ENCODE data around the gene DMD.

The DMD gene

DNA sequence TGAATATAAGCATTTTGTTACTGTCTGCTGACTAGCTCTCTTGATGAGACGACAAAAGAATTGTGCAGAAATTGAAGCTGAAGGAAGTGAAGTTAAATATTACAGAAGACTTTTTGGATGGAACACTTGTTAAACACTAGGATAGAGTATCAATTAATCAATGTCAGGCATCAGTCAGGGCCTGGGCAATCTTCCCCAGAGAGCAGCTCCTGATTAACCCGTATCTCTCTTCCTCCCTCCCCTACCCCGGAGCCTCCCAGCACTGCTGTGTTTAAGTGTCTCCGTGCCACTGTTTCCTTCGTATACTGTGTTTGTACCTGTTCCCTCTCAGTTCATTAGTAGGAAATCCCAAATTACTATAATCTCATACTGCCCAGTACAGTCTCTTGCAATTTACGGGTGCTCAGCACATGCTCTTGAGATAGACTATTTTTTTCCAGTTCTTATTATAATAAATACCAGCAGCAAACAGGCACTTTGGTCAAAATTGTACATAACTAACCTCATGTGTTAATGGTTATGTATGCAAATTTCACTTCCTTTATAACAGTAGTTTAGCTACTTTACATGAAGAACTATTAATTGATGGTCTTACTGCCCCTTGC is 1373.8 kb downstream of the DMD start:
- DNase-seq = no peak

DNA sequence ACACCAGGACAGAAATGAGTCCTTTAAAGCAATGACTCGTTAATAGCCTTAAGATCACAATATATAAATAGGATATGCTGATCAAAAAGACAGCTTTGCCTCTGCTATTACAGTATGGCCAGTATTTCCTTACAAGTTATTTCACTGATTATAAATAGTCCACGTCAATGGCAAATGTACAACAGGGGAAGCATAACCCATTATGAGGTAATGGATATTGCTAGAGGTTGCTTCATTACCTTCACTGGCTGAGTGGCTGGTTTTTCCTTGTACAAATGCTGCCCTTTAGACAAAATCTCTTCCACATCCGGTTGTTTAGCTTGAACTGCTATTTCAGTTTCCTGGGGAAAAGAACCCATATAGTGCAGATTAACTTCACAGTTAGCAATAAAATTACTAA is 1374.9 kb downstream of the DMD start:
- DNase-seq = no peak

DNA sequence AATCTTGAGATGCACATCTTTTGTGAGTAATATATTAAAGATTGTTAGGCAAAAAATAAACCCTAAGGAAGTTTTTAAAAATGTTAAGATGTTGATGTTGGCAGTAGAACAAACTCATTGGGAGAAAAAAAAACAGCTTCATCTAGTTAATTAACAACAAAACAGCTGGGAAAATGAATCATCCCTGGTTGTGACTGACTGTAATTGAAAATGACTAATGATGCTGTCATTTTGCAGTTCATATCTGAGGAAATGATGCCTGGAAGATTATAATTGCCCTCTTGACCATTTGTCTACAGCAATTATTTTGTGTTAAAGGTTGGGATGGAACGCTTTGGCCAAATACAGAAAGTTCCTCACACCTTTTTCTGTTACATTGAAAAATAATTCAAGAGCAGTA is 1379.1 kb downstream of the DMD start:
- no peak for DNase-seq

DNA sequence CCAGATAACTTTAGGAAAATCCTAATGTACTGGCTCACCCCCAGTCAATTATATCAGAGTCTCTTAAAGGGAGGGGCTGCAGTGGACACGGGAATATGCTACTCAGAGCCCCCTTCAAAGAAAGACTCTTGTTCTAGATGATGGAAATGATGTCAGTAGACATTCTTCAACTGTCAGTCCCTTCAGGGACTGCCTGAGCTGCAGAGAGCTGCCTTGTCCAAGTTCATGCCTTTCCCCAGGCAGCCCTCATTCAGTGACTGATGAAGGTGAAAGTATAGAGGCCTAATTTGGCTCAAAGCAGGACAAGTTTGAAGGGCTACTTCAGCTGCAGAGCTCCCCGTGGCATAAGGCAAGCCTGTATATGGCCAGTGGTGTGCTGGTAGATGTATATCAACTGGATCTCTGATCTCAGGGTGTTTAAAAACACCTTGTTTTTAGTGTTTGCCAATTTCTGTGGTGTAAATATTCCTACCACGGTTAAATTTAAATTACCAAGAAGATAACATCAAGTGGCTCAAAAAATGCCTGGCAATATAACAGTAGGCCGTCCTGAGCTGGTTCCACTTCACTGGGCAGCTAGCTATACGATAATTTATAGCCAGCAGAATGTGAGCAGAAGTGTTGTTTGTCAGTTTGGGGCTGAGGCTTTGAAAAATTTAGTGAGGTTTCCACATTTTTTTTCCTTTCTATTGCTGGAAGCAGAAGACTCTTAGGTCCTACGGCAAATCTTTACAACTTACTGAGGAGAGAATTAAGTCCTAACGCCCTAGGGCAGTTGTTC is 1390.7 kb downstream of the DMD start:
- no peak for DNase-seq

DNA sequence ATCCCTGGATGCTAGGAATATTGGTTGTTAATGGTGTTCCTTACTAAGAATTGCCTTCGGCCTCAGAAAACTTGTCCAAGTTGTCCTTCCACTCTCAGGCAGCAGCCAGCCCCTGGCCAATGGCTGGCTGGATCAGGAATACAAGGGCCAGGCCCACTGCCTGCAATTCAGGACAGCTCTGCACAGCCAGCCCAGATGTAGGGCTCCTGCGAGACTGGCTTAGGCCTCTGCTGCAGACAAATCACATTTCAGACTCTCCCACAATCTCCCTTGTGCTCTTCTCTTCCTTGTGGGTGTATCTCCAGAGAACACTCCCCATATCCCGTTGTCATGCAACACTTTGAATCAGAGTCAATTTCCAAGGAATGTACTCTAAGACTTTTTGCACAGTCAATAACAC is 1391.9 kb downstream of the DMD start:
- no peak for DNase-seq

DNA sequence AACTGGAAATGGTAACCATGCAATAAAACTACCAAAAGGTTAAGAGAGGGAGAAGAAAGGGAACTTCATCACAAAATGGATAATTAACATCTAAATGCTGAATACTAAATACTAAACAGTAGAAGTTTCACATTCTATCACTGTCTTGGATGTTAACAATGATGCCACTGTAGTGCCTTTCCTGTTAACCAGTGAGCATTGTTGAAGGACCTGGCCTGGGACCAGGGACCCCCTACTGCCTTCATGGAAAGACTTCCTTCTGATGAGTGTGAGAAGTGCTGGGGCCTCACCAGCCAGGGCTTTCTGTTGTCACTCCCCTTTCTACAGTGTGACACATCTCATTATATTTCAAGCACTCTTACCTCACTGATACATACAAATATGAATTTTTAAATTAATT is 1400.2 kb downstream of the DMD start:
- DNase-seq = no peak

DNA sequence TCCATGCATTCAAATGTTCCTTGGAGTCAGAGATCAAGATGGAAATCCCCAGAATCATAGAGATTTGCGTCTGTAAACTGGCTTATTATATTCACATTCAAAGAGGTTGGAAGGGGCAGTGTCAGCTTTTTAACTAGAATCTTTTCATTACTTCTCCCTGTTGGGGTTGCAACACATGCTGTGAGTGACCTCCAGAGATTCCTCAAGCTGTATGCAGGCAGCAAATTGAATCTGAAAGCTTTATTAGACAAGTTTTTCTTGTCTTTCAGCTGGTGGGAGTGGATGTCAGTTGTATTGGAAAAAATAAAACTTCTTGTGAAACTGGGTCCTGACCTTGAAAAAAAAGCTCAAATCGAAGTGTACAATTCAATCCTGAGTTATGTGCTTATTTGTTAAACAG is 1403.0 kb downstream of the DMD start:
- no peak for DNase-seq

DNA sequence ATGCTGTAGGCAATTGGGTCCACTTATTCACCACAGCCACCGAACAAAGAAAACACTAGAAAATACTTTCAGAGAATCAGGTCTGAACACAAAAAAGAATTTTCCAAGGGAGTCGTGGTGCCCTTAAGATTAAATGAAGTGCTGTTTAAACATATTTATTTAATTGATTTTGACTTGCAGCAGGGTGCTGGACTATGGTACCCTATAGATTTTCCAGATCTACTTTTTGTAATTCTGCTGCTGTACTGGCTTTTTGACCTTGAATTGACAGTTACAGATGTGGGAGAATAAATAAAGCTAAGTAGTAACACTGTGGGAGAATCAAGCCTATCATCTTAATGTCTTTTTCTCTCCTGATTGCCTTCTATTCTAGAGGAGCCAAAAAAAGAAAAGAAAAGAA is 1404.2 kb downstream of the DMD start:
- DNase-seq = no peak

DNA sequence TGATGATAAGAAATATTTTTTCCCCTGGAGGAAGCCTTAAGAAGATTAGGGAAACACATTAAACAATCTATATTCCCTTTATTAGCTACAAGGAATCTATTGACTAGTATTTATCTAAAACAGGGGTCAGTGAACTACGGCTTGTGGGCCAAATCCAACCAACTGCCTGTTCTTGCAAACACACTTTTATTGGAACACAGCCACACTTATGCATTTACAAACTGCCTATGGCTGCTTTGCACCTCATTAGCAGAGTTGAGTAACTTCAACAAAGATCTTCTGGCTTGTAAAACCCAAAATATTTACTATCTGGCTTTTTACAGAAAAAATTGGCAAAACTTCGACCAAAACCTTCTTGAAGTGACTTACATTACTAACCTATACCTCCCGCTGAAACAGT is 1405.6 kb downstream of the DMD start:
- DNase-seq = no peak

DNA sequence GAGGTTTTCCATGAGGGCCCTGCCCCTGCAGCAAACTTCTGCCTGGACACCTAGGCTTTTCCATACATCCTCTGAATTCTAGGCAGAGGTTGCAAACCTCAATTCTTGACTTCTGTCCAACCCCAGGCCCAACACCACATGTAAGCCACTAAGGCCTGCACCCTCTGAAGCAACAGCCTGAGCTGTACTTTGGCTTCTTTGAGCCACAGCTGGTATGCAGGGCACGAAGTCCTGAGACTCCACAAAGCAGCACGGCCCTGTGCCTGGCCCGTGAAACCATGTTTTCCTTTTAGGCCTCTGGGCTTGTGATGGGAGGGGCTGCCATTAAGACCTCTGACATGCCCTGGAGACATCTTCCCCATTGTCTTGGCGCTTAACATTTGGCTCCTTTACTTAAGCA is 1411.1 kb downstream of the DMD start:
- no peak for DNase-seq

DNA sequence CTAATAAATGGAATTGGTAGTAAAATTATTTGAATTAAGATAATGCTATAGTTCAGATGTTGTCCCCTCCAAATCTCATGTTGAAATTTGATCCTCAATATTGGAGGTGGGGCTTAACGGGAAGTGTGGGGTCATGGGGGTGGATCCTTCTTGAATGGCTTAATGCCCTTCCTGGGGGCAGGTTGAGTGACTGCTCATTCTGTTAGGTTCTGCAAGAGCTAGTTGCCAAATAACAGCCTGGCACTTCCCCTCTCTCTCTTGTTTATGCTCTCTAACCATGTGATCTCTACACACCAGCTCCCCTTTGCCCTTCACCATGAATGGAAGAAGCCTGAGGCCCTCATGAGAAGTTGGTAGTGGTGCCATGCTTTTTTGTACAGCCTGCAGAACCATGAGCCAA is 1414.7 kb downstream of the DMD start:
- DNase-seq = no peak

DNA sequence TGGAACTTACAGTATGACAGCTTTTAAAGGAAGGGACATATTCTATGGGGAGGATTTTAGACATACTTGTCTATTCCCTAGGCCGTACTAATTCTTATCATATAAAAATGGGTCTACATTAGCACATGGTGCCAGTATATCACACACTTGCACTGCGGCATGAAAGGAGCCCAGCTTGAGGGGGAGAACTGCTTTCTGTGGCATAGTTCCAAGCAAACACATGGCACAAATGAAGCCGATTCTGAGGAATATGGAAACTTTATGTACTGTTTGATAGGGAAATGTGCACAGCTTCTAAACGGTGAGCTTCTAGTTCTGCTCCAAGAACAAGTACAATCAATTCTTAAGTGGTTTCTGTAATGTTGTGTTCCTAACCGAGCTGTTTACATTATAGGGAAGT is 1463.9 kb downstream of the DMD start:
- DNase-seq = no peak

DNA sequence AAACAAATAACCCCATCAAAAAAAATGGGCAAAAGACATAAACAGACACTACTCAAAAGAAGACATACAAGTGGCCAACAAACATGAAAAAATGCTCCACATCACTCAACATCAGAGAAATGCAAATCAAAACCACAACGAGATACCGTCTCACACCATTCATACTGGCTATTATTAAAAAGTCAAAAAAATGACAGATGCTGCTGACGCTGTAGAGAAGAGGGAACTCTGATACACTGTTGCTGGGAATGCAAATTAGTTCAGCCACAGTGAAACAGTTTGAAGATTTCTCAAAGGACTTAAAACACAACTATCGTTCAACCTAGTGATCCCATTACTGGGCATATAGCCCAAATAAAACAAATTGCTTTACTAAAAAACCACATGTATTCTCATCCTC is 1468.3 kb downstream of the DMD start:
- DNase-seq = no peak

DNA sequence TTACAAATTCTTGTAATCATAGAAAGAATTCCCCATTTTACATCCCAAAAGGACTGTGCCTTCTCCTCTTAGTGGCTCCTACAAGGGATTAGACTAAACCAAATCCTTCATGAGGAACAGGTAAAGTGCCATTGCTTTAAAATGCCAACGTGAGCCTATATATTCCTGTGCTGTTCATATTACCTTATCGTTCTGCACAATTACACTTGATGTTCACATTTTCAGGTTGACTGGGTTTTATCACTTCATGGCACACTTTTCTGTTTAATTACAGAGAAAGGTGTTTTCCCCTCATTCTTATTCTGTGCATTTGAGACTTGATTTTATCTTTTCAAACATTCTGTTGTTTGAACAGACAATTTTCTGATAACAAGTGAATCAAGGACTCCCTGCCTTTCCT is 1493.9 kb downstream of the DMD start:
- DNase-seq = no peak

DNA sequence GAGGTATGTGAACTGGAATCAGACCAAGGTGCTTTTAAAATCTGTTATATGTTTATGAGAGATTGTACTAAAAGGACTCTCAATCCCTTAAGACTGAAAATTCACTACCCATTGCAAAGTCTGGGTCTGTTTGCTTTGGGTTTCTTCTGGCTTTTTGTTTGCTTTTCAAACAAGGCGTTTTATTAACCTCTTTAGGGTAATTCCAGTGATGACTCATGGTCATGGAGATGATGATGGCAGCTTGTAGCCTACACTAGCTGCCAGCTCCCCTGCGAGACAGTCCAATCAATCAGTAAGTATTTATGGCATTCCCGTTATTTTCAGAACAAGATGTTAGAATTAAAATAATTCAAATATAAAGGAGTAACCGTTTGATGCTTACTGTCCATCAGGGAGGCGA is 1495.7 kb downstream of the DMD start:
- DNase-seq = no peak

DNA sequence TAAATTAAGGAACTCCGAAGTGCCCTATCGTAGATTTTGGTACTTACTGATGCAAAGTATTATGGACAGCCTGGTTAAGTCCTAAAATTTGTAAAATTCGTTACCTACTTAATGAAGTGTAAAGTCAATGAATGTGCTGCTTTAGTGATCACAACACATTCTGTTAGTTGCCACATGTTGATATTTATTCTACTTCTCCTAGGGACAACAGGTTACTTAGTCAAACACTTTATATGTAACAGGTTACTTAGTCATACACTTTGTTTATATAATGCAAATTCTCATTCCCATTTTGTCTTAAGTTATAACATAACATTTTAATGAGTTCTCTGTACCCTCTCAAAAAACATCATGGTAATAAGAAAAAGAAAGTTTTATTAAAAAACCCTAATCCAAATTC is 1496.6 kb downstream of the DMD start:
- no peak for DNase-seq

DNA sequence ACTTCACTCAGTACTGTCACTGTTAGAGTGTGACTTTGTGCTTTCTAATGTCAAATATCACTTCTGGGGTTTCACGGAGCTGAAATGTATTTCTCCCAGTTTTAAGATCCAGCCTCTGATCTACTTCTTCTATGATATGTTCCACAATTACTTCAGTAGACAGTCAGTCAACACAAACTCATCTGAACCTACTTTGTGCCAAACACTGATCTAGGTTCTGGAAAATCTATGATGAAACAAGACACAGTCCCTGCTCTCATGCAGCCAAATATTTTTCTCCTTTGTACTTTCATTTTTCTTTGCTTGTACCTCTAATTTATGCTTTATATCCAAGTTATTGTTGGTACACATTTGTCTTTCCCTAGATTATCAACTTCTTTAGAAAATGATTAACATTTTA is 1498.2 kb downstream of the DMD start:
- DNase-seq = no peak

DNA sequence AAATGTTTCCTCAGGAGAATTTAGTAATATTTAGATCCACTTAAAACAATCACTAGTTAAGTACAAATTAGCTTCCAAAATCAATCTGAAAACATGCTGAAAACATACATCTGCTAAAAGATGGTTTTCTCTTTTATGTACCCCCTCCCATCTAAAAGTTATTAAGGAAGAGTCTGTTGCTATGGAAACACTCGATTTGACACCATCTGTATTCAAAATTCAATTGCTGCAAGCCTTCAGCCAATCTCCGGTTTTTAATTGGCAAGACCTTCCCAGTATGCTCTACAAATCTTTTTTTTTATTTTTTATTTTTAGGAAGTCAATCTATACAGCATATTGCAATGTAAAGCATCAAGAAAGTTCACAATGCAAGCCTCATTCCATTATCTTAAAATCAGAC is 1500.2 kb downstream of the DMD start:
- DNase-seq = no peak

DNA sequence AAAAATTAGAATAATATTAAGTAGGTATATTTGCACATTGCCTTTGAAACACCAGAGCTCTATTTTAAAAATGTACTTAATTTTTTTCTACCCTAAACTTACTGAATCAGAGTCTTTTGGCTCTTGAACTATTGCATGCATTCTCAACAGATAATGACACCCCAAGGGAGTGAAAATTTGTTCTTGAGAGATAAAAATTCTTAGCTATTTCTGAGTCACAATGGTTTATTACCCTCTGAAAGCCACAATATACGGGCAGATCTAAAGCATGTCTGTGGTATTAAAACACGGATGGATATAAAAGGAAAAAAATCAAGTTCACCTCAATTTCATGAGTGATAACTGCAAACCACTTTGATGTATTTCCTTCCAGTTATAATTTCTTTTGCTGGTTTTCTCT is 1503.2 kb downstream of the DMD start:
- no peak for DNase-seq

DNA sequence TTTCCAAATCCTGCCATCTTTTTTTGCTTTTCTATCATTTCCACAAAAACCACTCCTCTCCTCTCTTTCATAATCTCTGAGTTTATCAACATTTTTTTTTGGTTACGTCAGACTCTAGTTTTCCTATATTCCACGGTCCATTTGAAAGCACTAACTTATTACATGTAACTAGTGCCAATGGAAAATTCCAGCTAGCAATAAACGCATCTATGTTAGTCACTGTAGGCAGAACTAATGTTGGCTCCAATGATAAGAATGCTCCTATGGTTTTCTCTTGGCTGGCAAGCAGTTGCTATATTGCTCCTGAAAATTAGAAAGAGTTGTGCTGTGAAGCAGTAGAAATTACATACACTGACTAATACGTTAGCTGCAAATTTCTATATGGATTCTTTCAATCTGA is 1504.9 kb downstream of the DMD start:
- no peak for DNase-seq

DNA sequence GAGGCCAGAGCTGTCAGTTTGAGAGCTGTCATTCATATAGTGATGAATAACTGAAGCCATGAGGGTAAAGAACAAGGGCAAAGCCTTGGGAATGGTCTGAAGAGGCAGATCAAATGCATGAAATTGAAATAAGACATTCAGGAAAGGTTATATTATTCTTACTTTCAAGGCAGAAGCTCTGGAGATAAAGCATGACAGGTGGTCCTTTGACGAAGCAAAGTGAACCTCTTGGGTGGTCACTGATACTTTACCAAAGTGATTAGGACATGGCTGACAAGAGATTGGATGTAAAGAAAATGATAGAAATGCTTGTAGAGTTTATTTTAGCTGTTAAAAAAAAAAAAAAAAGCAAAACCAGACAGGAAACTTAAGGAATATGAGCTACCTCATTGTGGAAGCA is 1505.5 kb downstream of the DMD start:
- no peak for DNase-seq

DNA sequence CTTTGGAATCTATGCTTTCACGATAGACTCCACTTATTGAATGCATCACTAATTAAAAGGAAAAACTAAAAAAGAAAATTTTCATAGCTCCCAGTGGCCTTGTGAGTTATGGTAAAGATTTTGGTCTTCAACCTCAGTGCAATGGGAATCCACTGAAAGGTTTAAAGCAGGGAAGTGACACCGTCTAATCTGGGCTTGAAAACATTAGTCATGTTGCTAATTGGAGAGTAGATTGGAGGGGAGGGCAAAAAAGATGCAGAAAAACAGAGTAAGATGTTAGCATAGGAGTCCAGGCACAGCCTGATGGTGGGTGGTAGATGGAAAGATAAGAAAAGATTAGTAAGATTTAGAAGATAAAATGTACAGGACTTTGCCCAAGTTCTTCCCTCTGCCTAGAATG is 1506.4 kb downstream of the DMD start:
- no peak for DNase-seq

DNA sequence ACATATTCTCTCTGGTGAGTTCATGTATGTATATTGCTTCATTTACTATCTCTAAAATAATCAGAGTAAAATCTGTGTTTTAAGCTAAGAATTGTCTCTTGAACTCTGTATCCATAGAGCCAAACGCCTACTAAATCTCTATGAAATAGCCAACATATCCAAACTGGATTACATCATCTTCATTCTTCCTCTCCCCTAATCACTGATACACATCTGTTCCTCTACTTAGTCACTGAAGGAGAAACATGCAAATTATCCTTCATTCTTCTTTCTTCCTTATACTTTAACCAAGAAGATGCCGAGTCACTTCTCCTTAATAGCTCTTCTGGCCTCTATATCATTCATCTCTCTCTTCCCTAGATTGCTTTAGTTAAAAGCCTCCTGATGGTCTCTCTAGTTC is 1509.1 kb downstream of the DMD start:
- DNase-seq = no peak

DNA sequence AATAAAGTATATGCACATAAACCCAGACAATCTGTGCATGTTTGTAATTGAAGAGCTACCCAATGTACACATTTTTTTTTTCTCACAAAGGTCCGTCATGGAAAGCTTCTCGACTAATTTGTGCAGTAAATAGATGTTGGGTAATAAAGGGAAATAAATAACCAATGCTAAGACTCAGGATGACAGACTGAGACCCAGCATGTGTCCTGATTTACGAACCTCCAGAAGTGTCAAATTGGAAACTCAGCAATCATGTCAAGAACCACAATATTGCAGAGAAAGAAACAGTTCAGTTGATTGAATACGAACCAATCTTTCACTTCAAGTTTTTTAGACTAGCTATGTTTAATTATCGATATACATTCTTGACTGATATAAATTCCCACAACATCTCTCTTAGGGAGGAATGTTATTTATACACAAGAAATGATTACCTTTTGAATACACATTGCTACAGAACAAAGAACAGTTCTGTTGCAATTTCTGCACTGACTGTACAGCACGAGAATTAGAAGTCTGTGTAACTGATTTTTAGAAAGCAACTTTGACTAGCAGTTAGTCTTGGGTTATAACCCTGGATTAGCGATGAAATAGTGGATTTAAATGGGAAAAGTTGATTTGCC is 1513.9 kb downstream of the DMD start:
- no peak for DNase-seq

DNA sequence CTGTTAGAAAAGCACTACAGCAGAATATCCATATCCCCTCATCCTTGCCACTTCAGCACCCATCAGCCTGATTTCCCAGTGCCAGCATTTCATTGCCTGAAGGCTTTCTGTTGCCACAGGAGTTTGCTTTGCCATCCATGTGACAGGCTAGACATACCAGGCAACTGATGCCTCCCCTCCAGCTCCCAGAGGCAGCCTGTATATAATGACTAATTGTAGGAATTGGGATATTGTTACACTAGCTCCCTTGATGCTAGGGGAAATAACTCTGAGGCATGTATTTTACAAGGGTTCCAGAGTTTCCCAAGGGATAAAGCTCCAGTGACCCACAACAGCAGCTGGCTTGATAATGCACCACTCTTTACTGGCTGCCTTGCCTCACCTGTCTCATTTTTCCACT is 1531.5 kb downstream of the DMD start:
- DNase-seq = no peak

All from activated CD4-positive, alpha-beta T cell treated with anti-CD3 and anti-CD28 coated beads for 48 hours (primary cell).